PC-3 (cell line): ENCODE measurements around the gene SAMD9.

Source experiments
- CTCF ChIP-seq: fragments of 300-600 bp; sonication (generic); conservative IDR thresholded peaks from 2 replicates; pipeline ENCODE4 v1.5.1; 2017; ENCODE audit warnings: antibody characterized with exemption, low read depth, mild to moderate bottlenecking, low read length
- EZH2 ChIP-seq: fragments of 300-600 bp; sonication (generic); IDR thresholded peaks from one replicate; pipeline ENCODE4 v1.6.1; 2017; ENCODE audit warnings: antibody characterized with exemption, mild to moderate bottlenecking, low read length; ENCODE audit not compliant: unreplicated experiment
- EZH2phosphoT487 ChIP-seq: fragments of 300-600 bp; sonication (generic); IDR thresholded peaks from 2 replicates; pipeline ENCODE4 v1.6.1; 2018; ENCODE audit warnings: mild to moderate bottlenecking, antibody characterized with exemption, low read length, borderline replicate concordance

DNA sequence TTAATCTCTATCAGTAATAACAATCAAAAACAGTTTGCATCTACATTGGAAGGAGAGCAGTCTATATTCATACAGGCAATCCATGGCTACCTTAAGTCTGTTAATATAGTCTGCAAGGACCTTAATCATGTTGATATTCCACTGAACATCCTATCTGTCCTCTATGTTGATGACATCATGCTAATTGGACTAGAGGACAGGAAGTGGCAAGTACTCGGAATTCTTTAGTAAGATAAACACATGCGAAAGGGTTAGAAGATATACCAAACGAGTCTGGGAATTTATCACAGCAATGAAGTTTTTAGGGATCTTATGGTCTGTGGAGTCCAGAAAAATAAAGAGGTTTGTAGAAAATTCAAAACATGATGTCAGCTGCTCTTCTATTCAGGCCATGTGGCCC is 41.7 kb upstream of the SAMD9 start:
- TF ChIP-seq EZH2 (no peak), CTCF (no peak), EZH2phosphoT487 (no peak)
